HCT116 (cell line): ENCODE measurements around the gene RBM47. TPM values are rescaled to one million over a fixed set of nuclear protein-coding genes. Genes with fewer than 3 reads are reported as not detected.

Experiments
- ATAC-seq: fragments of 200-7000 bp; cut with Tn5 transposase; 2 replicates; pipeline ENCODE4 v1.9.1; 2020; ENCODE audit warnings: mild to moderate bottlenecking, moderate library complexity
- BruUV-seq: library from RNA; stranded (reverse); fragments of 400-500 nt; replicated peaks from 2 replicates; lab custom pipeline; 2021; lab: Mats Ljungman, UMichigan
- CTCF ChIA-PET: fragments of 300-600 bp; sonication (Branson Sonifier 250); formaldehyde crosslinking; loops from one replicate; lab custom pipeline; 2021; ENCODE audit warnings: antibody characterized with exemption; lab: Charles Lee
- POLR2A ChIA-PET: fragments of 300-600, 350-600 bp; sonication (Branson Sonifier 250); formaldehyde crosslinking; loops from one replicate; lab custom pipeline; 2021; ENCODE audit warnings: antibody characterized with exemption; lab: Charles Lee
- RAD21 ChIA-PET, 2 experiments: fragments of 300-600 bp; sonication (Branson Sonifier 250); formaldehyde crosslinking; loops; one replicate each; lab custom pipeline; 2023; ENCODE audit warnings: low total read pairs in 2 of 2; ENCODE audit not compliant: uncharacterized antibody in 2 of 2, unreplicated experiment in 2 of 2, low non-redundant PET in 1 of 2; lab: Charles Lee
- DNase-seq: peaks from one replicate; pipeline ENCODE4 v3.0.0-alpha.2; 2010; ENCODE audit warnings: low read depth, low spot score
- H2AFZ ChIP-seq: fragments of 200-600 bp; shearing (Covaris generic), sonication (generic); 2 replicates; pipeline ENCODE4 v1.6.1; 2017; ENCODE audit warnings: low read depth, mixed run types, mixed read lengths, antibody characterized with exemption, low read length; ENCODE audit not compliant: poor library complexity, severe bottlenecking
- H3K27ac ChIP-seq: 2 replicates; pipeline ENCODE4 v1.5.1; 2012; ENCODE audit warnings: low read depth, low read length
- H3K27me3 ChIP-seq: fragments of 200-600 bp; sonication (generic); 2 replicates; pipeline ENCODE4 v1.6.1; 2016; ENCODE audit warnings: mixed run types, low read length, mixed read lengths; ENCODE audit not compliant: insufficient read depth
- H3K36me3 ChIP-seq, 2 experiments: fragments of 200-500 bp in 1 of 2; fragments of 200-600 bp in 1 of 2; sonication (Bioruptor generic) in 1 of 2; sonication (generic) in 1 of 2; 2 replicates each; pipeline versions ENCODE4 v1.5.1 to v1.6.1; 2014 to 2016; ENCODE audit warnings: low read length in 2 of 2, inconsistent platforms in 1 of 2, mixed read lengths in 1 of 2, mixed run types in 1 of 2; ENCODE audit not compliant: insufficient read depth in 2 of 2, control insufficient read depth in 1 of 2
- H3K4me1 ChIP-seq, 2 experiments: fragments of 200-600 bp in 1 of 2; sonication (generic) in 1 of 2; 2 replicates each; pipeline versions ENCODE4 v1.5.1 to v1.6.1; 2012 to 2017; ENCODE audit warnings: low read length in 2 of 2, inconsistent platforms in 1 of 2, mild to moderate bottlenecking in 1 of 2, mixed read lengths in 1 of 2, mixed run types in 1 of 2, moderate library complexity in 1 of 2; ENCODE audit not compliant: insufficient read depth in 2 of 2, control insufficient read depth in 1 of 2
- H3K4me2 ChIP-seq: fragments of 200-600 bp; sonication (generic); 2 replicates; pipeline ENCODE4 v1.6.1; 2017; ENCODE audit warnings: mixed run types, low read length, mixed read lengths
- H3K4me3 ChIP-seq, 2 experiments: fragments of 200-600 bp in 1 of 2; sonication (generic) in 1 of 2; replicated peaks in 1 of 2; 2 replicates each; pipeline ENCODE4 v1.5.1; 2011 to 2016; ENCODE audit warnings: low read length in 2 of 2, control low read depth in 1 of 2, low read depth in 1 of 2, mild to moderate bottlenecking in 1 of 2, mixed read lengths in 1 of 2, mixed run types in 1 of 2
- H3K79me2 ChIP-seq: fragments of 200-600 bp; sonication (generic); 2 replicates; pipeline ENCODE4 v1.6.1; 2017; ENCODE audit warnings: mild to moderate bottlenecking, mixed run types, low read length, moderate library complexity, mixed read lengths; ENCODE audit not compliant: insufficient read depth
- H3K9ac ChIP-seq: fragments of 200-600 bp; sonication (generic); 2 replicates; pipeline ENCODE4 v1.6.1; 2016; ENCODE audit warnings: low read length, mixed read lengths
- H3K9me2 ChIP-seq: fragments of 200-600 bp; sonication (generic), shearing (Covaris generic); 2 replicates; pipeline ENCODE4 v1.6.1; 2017; ENCODE audit warnings: mixed run types, mild to moderate bottlenecking, moderate library complexity; ENCODE audit not compliant: insufficient read depth
- H3K9me3 ChIP-seq, 2 experiments: fragments of 200-500 bp in 1 of 2; fragments of 200-600 bp in 1 of 2; sonication (Bioruptor generic) in 1 of 2; sonication (generic) in 1 of 2; 2 replicates each; pipeline ENCODE4 v1.6.1; 2014 to 2017; ENCODE audit warnings: low read length in 2 of 2, mixed read lengths in 2 of 2, inconsistent platforms in 1 of 2, low read depth in 1 of 2, mild to moderate bottlenecking in 1 of 2, mixed run types in 1 of 2, moderate library complexity in 1 of 2; ENCODE audit not compliant: control insufficient read depth in 1 of 2, insufficient read depth in 1 of 2
- H4K20me1 ChIP-seq: fragments of 200-600 bp; sonication (generic), shearing (Covaris generic); 2 replicates; pipeline ENCODE4 v1.6.1; 2017; ENCODE audit warnings: mixed run types, mild to moderate bottlenecking, moderate library complexity; ENCODE audit not compliant: insufficient read depth
- ATF3 ChIP-seq: IDR thresholded peaks from 2 replicates; pipeline ENCODE4 v1.6.1; 2012
- CBX3 ChIP-seq: IDR thresholded peaks from 2 replicates; pipeline ENCODE4 v1.6.1; 2012; ENCODE audit warnings: low read depth
- CTCF ChIP-seq, 3 experiments: fragments of 200-600 bp in 1 of 3; sonication (generic) in 1 of 3; IDR thresholded peaks in 2 of 3; conservative IDR thresholded peaks in 1 of 3; 2 replicates each; pipeline ENCODE4 v1.5.1; 2012 to 2017; ENCODE audit warnings: low read depth in 2 of 3, low read length in 2 of 3, antibody characterized with exemption in 1 of 3, borderline replicate concordance in 1 of 3, control low read depth in 1 of 3, mild to moderate bottlenecking in 1 of 3, mixed read lengths in 1 of 3, mixed run types in 1 of 3, moderate library complexity in 1 of 3; ENCODE audit not compliant: insufficient read depth in 1 of 3
- EGR1 ChIP-seq: IDR thresholded peaks from 2 replicates; pipeline ENCODE4 v1.6.1; 2012; ENCODE audit warnings: low read depth
- EZH2 ChIP-seq: fragments of 200-600 bp; sonication (generic); IDR thresholded peaks from 2 replicates; pipeline ENCODE4 v1.6.1; 2017; ENCODE audit warnings: antibody characterized with exemption, mixed run types
- EZH2phosphoT487 ChIP-seq: fragments of 200-600 bp; IDR thresholded peaks from 2 replicates; pipeline ENCODE4 v1.6.1; 2018; ENCODE audit warnings: antibody characterized with exemption, borderline replicate concordance
- JUND ChIP-seq: IDR thresholded peaks from 2 replicates; pipeline ENCODE4 v1.6.1; 2012
- MAX ChIP-seq: IDR thresholded peaks from 2 replicates; pipeline ENCODE4 v1.6.1; 2012
- RAD21 ChIP-seq: IDR thresholded peaks from 2 replicates; pipeline ENCODE4 v1.6.1; 2012; ENCODE audit warnings: low read depth, mild to moderate bottlenecking
- SRF ChIP-seq: IDR thresholded peaks from 2 replicates; pipeline ENCODE4 v1.6.1; 2012; ENCODE audit warnings: low read depth
- TCF7L2 ChIP-seq: IDR thresholded peaks from 2 replicates; pipeline ENCODE4 v1.7.0; 2011; ENCODE audit warnings: borderline replicate concordance, inconsistent platforms; ENCODE audit not compliant: insufficient read depth, insufficient read length; ENCODE audit errors: extremely low read depth
- YY1 ChIP-seq: IDR thresholded peaks from 2 replicates; pipeline ENCODE4 v1.6.1; 2011; ENCODE audit warnings: low read length, low read depth, moderate library complexity, mild to moderate bottlenecking; ENCODE audit not compliant: insufficient replicate concordance; ENCODE audit errors: extremely low read depth
- ZFX ChIP-seq: fragments of 450-650 bp; IDR thresholded peaks from 2 replicates; pipeline ENCODE4 v1.6.1; 2017
- intact Hi-C: fragments of 100-400 bp; cut with micrococcal nuclease; formaldehyde crosslinking; loops from 2 replicates; pipeline ENCODE4 v1.10.0; 2022
- total RNA-seq: library from RNA; stranded (reverse); gene quantifications from one replicate; pipeline ENCODE4 v1.2.1, GENCODE V29; 2021; ENCODE audit not compliant: unreplicated experiment

RBM47 gene
- total RNA-seq, 1 experiment from 2014 or later, result 22.2 TPM

GRCh38 chr4:40417941-40418340, 211.7 kb downstream of the RBM47 start:
- intact Hi-C loops, result no loop called here
- DNase-seq (no peak), ATAC-seq (no peak)
- Histone ChIP-seq H3K4me1 (peaks cover 0 to 7% of the 10 kb centered on the region in 2 experiments; a peak in 2 of 4 replicates), H2AFZ (no peak overlapping the region), H3K4me3 (no peak overlapping the region), H4K20me1 (no peaks in the 10 kb centered on the region), H3K9ac (no peak overlapping the region), H3K27me3 (no peaks in the 10 kb centered on the region), H3K79me2 (no peaks in the 10 kb centered on the region), H3K36me3 (no peaks in the 10 kb centered on the region), H3K9me3 (no peaks in the 10 kb centered on the region), H3K27ac (no peak overlapping the region), H3K9me2 (no peaks in the 10 kb centered on the region), H3K4me2 (no peak overlapping the region)
- ChIA-PET RAD21 (no interaction called here), POLR2A (no interaction called here), CTCF (no interaction called here)
- no TSS peak for BruUV-seq
- TF ChIP-seq RAD21, result no peak
- TF ChIP-seq EGR1, result no peak
- TF ChIP-seq ZFX, result no peak
- TF ChIP-seq CTCF (IDR thresholded peaks at IDR 0.05 in 2 of 3, conservative IDR thresholded peaks at IDR 0.05 in 1 of 3; ENCODE audit: borderline replicate concordance in 1 of 3, insufficient read depth in 1 of 3, low read depth in 2 of 3, low read length in 2 of 3), result no peak
- no peak for TF ChIP-seq EZH2phosphoT487
- TF ChIP-seq EZH2, result no peak
- TF ChIP-seq YY1, result no peak
- TF ChIP-seq JUND, result no peak
- TF ChIP-seq TCF7L2, result no peak
- no peak for TF ChIP-seq ATF3
- no peak for TF ChIP-seq MAX
- no peak for TF ChIP-seq SRF
- TF ChIP-seq CBX3, result no peak
